ENCODE data around the gene KRT84.

KRT84 gene

DNA sequence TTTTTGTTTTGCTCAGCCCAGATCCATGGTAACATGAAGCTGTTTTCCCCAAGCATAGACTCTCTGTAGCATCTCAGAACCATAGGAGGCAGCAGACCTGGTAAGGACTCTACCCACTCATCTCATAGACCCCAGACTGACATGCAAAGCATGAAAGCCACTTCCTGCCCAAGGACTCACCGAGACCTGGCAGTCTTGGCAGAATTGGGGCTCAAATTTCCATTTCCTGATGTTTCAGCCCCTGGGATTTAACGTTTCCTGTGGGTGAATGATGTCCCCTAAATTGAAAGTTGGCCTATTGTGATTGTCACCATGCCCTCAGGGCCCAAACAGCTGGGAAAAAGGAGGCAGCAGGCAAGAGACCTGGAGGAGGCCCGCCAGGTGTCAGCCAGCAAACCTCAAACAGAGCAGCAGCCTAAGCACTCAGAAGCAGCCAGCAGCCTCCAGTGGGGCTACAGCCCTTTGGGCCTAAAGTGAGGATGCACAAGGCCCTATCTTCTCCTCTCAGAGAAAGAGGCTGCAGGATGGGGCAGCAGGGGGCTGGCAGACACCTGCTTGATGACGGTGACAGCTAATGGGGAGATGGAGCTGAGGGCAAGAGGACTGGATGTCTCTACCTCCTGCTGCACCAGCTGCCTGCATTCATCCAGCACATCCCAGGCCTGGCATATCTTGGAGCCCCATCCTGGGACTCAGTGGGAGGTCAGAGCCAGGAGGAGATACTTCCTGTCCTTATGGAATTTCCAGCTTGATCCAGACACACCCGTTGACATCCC is 26.7 kb downstream of the KRT84 start:
- Histone ChIP-seq H3K27ac (ENCODE audit: extremely low read depth, low read depth, low read length) (no peak overlapping the region), H3K36me3 (ENCODE audit: control insufficient read depth in 2 of 2, insufficient read depth in 1 of 2, low read length in 2 of 2) (no peaks in the 10 kb centered on the region), H3K9me3 (ENCODE audit: control insufficient read depth, insufficient read depth, low read depth, low read length) (no peaks in the 10 kb centered on the region), H3K4me3 (ENCODE audit: low read depth, low read length) (no peak overlapping the region), H3K4me1 (ENCODE audit: control insufficient read depth, insufficient read depth, low read length) (no peaks in the 10 kb centered on the region)
- no peak for TF ChIP-seq GLI4 (tag by site-specific recombination; IDR thresholded peaks at IDR 0.05)
- 0 out of 2 replicates have a peak, but pooled peaks have one; percentile 11 for TF ChIP-seq GLIS1 (tag by site-specific recombination; IDR thresholded peaks at IDR 0.05)
- TF ChIP-seq ZNF394 (tag by site-specific recombination; IDR thresholded peaks at IDR 0.05; ENCODE audit: borderline replicate concordance), result no peak
- CTCF ChIA-PET, result interaction anchor here (0.5 to 4.1 kb wide), 6 partner anchors 9 to 362 kb away, joined by 3 to 37 read pairs (median 3); no protein-coding TSS in a partner anchor
- POLR2A ChIA-PET, result no interaction called here

DNA sequence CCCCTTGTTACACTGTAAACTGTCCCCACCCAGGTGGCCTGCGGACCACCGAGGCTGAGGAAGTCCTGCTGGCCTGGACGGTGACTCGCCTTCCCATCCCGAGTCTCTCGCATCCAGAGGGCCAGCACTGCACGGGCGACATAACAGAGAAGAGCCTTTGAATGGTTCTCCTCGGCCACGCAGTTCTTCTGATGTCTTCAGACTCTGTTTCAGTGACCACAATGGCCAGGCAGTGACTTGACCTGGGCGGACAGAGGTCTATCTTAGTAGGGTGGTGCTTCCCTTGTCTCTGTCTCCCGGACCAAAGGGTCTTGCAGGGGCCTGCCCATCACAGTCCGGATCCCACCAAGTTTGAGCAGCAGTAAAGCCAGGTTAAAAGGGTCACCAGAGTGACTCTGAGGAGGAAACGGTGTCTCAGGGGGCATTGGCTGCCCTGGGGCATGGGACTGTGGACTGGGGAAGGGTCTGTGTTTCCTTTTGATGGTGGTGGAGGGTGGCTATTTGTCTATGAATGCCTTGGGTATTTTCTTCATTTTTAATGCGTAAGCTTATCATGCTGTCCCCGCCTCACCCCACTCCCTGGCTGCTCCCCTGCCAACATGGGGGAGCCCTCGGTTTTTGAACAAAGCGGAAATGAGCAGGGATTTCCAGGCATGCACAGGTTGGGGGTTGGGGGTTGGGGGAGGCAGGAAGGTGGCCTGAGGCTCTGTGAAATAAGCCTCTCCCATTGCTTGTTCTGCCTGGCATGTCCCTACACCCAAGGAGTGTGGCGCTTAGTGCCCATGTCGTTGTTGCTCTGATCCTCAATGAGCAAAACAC is 28.5 kb downstream of the KRT84 start:
- ChIA-PET POLR2A (no interaction called here), CTCF (no interaction called here)
- no peak overlapping the region for H3K4me3 ChIP-seq (ENCODE audit: low read depth, low read length)
- no peak for TF ChIP-seq GFI1B (tag by site-specific recombination; IDR thresholded peaks at IDR 0.05)
- no peak for TF ChIP-seq ZNF747 (tag by site-specific recombination; IDR thresholded peaks at IDR 0.05)
- H3K36me3 ChIP-seq (ENCODE audit: control insufficient read depth in 2 of 2, insufficient read depth in 1 of 2, low read length in 2 of 2), result no peaks in the 10 kb centered on the region
- no peaks in the 10 kb centered on the region for H3K9me3 ChIP-seq (ENCODE audit: control insufficient read depth, insufficient read depth, low read depth, low read length)
- no peak overlapping the region for H3K27ac ChIP-seq (ENCODE audit: extremely low read depth, low read depth, low read length)
- H3K4me1 ChIP-seq (ENCODE audit: control insufficient read depth, insufficient read depth, low read length), result no peaks in the 10 kb centered on the region

DNA sequence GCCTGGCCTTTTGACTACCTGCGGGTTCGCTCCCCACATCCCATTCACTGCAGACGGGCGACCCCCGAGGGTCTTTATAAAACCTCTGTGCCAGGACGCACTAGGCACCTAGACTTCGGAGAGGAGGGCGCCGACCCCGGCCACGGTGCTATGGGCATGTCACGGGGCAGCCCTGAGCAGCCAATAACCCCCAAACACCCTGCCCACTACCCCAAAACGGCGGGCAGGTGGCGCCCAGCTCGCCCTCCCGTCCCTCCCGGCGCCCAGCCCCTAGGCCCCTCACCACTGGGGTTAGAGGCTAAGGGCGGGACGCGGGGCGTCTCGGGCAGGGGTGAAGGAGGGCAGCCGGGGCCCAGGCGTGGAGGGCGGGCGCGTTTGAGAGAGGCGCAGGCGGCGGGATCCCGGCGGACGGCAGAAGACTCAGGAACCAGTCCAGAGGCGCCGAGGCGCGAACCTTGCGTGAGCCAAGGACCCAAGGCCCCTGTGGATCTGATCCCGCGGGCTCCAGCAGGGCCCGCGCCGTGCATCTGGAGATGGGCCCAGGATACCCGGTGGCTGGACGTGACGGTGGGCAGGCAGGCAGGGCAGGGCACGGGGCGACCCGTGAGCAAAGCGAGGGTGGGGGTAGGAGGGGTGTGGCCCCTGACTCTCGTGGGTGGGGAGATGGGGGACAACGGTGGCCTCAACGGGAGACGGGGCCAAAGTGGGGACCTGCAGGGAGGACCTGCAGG is 29.3 kb downstream of the KRT84 start:
- TF ChIP-seq ZNF501 (tag by site-specific recombination; IDR thresholded peaks at IDR 0.05), result no peak
- Histone ChIP-seq H3K36me3 (ENCODE audit: control insufficient read depth in 2 of 2, insufficient read depth in 1 of 2, low read length in 2 of 2) (no peaks in the 10 kb centered on the region), H3K4me1 (ENCODE audit: control insufficient read depth, insufficient read depth, low read length) (no peaks in the 10 kb centered on the region), H3K9me3 (ENCODE audit: control insufficient read depth, insufficient read depth, low read depth, low read length) (no peaks in the 10 kb centered on the region), H3K4me3 (ENCODE audit: low read depth, low read length) (no peak overlapping the region), H3K27ac (ENCODE audit: extremely low read depth, low read depth, low read length) (no peak overlapping the region)
- ChIA-PET POLR2A (no interaction called here), CTCF (interaction anchor here (0.6 to 2.0 kb wide), 7 partner anchors 16 to 215 kb away, joined by 3 to 9 read pairs (median 4); no protein-coding TSS in a partner anchor)

DNA sequence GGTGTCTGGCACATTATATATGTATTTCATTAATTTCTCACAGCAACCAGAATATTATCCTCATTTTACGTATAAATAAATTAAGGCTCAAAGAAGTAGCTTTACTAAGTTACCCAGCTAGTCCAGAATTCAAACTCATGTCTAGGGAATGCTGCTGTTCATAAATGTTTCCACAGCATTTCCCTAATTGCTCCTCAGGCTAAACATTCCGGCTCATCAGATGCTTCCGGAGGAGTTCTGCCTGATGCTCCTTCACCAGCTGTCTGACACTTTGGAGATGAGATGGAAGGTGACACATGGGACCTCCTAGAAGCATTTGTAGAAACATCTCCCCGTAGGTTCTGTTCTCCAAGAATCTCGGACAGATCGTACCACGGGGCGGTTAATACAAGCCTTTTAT is 30.3 kb downstream of the KRT84 start:
- CTCF ChIA-PET, result interaction anchor here (0.6 to 2.0 kb wide), 6 partner anchors 17 to 216 kb away, joined by 3 to 9 read pairs (median 4); no protein-coding TSS in a partner anchor
- POLR2A ChIA-PET, result no interaction called here
- Histone ChIP-seq H3K4me3 (ENCODE audit: low read depth, low read length) (no peak overlapping the region), H3K9me3 (ENCODE audit: control insufficient read depth, insufficient read depth, low read depth, low read length) (no peaks in the 10 kb centered on the region), H3K4me1 (ENCODE audit: control insufficient read depth, insufficient read depth, low read length) (no peaks in the 10 kb centered on the region), H3K36me3 (ENCODE audit: control insufficient read depth in 2 of 2, insufficient read depth in 1 of 2, low read length in 2 of 2) (no peaks in the 10 kb centered on the region), H3K27ac (ENCODE audit: extremely low read depth, low read depth, low read length) (no peak overlapping the region)
- TF ChIP-seq ZBTB17 (tag by site-specific recombination; IDR thresholded peaks at IDR 0.05), result no peak
- TF ChIP-seq, protein P1, sequence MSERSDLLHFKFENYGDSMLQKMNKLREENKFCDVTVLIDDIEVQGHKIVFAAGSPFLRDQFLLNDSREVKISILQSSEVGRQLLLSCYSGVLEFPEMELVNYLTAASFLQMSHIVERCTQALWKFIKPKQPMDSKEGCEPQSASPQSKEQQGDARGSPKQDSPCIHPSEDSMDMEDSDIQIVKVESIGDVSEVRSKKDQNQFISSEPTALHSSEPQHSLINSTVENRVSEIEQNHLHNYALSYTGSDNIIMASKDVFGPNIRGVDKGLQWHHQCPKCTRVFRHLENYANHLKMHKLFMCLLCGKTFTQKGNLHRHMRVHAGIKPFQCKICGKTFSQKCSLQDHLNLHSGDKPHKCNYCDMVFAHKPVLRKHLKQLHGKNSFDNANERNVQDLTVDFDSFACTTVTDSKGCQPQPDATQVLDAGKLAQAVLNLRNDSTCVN (tag by site-specific recombination; optimal IDR thresholded peaks at IDR 0.05), result no peak
- TF ChIP-seq, protein P2, sequence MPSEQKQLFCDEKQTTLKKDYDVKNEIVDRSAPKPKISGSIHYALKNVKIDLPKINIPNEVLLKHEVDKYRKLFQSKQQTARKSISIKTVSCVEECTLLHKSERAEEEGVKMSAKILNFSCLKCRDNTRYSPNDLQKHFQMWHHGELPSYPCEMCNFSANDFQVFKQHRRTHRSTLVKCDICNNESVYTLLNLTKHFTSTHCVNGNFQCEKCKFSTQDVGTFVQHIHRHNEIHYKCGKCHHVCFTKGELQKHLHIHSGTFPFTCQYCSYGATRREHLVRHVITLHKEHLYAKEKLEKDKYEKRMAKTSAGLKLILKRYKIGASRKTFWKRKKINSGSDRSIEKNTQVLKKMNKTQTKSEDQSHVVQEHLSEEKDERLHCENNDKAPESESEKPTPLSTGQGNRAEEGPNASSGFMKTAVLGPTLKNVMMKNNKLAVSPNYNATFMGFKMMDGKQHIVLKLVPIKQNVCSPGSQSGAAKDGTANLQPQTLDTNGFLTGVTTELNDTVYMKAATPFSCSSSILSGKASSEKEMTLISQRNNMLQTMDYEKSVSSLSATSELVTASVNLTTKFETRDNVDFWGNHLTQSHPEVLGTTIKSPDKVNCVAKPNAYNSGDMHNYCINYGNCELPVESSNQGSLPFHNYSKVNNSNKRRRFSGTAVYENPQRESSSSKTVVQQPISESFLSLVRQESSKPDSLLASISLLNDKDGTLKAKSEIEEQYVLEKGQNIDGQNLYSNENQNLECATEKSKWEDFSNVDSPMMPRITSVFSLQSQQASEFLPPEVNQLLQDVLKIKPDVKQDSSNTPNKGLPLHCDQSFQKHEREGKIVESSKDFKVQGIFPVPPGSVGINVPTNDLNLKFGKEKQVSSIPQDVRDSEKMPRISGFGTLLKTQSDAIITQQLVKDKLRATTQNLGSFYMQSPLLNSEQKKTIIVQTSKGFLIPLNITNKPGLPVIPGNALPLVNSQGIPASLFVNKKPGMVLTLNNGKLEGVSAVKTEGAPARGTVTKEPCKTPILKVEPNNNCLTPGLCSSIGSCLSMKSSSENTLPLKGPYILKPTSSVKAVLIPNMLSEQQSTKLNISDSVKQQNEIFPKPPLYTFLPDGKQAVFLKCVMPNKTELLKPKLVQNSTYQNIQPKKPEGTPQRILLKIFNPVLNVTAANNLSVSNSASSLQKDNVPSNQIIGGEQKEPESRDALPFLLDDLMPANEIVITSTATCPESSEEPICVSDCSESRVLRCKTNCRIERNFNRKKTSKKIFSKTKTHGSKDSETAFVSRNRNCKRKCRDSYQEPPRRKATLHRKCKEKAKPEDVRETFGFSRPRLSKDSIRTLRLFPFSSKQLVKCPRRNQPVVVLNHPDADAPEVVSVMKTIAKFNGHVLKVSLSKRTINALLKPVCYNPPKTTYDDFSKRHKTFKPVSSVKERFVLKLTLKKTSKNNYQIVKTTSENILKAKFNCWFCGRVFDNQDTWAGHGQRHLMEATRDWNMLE (tag by site-specific recombination; conservative IDR thresholded peaks at IDR 0.05; ENCODE audit: low read depth), result no peak
- TF ChIP-seq, protein P3, sequence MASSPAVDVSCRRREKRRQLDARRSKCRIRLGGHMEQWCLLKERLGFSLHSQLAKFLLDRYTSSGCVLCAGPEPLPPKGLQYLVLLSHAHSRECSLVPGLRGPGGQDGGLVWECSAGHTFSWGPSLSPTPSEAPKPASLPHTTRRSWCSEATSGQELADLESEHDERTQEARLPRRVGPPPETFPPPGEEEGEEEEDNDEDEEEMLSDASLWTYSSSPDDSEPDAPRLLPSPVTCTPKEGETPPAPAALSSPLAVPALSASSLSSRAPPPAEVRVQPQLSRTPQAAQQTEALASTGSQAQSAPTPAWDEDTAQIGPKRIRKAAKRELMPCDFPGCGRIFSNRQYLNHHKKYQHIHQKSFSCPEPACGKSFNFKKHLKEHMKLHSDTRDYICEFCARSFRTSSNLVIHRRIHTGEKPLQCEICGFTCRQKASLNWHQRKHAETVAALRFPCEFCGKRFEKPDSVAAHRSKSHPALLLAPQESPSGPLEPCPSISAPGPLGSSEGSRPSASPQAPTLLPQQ (tag by site-specific recombination; IDR thresholded peaks at IDR 0.05), result no peak
- TF ChIP-seq ZXDB (tag by site-specific recombination; IDR thresholded peaks at IDR 0.05), result no peak
- TF ChIP-seq ZNF521 (tag by site-specific recombination; IDR thresholded peaks at IDR 0.05), result no peak
- TF ChIP-seq ZNF76 (tag by site-specific recombination; IDR thresholded peaks at IDR 0.05; ENCODE audit: borderline replicate concordance, low read depth), result no peak
- TF ChIP-seq ZNF354C (tag by site-specific recombination; IDR thresholded peaks at IDR 0.05; ENCODE audit: borderline replicate concordance, low read depth), result no peak
- no peak for TF ChIP-seq ZNF768 (tag by site-specific recombination; IDR thresholded peaks at IDR 0.05)
- no peak for TF ChIP-seq MEIS1 (CRISPR knock-in tag; IDR thresholded peaks at IDR 0.05; ENCODE audit: borderline replicate concordance)
- no peak for TF ChIP-seq ZFP3 (tag by site-specific recombination; IDR thresholded peaks at IDR 0.05; ENCODE audit: low read depth)

Data from HEK293 (cell line).